ENCODE data around the gene CNIH2.

DNA sequence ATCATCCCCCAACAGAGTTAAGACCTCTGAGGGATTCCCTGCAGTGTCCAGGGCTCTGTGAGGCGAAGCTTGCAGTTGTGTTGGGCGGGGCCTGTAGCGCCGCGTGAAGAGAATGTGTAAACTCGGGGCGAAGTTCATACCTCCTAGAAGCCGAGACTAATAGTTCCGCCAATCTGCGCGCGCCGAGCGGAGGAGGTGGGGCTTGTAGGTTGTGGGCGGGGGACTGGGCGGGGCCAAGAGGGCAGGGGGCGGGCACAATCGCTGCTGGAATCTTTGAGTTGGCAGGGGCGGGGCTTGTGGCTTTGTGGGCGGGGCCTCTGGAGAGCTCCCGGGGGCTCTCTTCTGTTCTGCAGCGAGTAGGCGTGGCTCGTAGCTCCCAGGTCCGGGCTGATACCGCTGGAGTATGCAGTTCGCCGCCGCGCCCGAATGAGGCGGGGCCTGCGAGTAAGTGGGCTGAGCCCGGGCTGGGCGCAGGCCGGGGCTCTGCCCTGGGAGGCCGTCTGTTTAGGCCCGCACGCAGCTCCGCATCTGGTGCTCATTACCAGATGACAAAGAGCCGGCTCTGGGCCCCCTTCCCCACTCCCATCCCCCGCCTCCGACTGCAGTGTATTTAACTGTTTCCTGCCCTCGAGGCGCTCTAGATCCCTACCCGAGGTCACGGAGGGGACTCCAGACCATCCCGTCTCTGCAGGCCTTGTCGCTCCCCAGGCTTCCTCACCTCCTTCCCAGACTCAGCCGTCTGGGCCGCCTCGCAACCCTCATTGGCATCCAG is 34.8 kb downstream of the CNIH2 start:
- TF ChIP-seq CTCF (conservative IDR thresholded peaks at IDR 0.05 in 1 of 2, IDR thresholded peaks at IDR 0.05 in 1 of 2; ENCODE audit: low read depth in 1 of 2, low read length in 2 of 2) (no peak), EZH2 (IDR thresholded peaks at IDR 0.05; ENCODE audit: low read length, missing control alignments) (no peak)

All from fibroblast of lung (primary cell).